Activated CD4-positive, alpha-beta T cell treated with anti-CD3 and anti-CD28 coated beads for 36 hours (primary cell): ENCODE data around the gene ADAMTSL2. TPM values are rescaled to one million over a fixed set of nuclear protein-coding genes. Genes with fewer than 3 reads are reported as not detected.

Source experiments
- ATAC-seq: fragments of 200-7000 bp; cut with Tn5 transposase; one replicate; pipeline ENCODE4 v1.10.0; 2021; ENCODE audit warnings: mild to moderate bottlenecking, moderate library complexity
- CTCF ChIA-PET: fragments of 350-600 bp; sonication (Branson Sonifier 250); formaldehyde crosslinking; loops from one replicate; lab custom pipeline; 2021; ENCODE audit warnings: antibody characterized with exemption; lab: Charles Lee
- POLR2A ChIA-PET: fragments of 350-600 bp; sonication (Branson Sonifier 250); formaldehyde crosslinking; loops from one replicate; lab custom pipeline; 2021; ENCODE audit warnings: antibody characterized with exemption, inconsistent platforms; lab: Charles Lee
- DNase-seq: peaks from one replicate; pipeline ENCODE4 v3.0.0-alpha.2; 2020
- H3K27ac Mint-ChIP-seq: one replicate; pipeline ENCODE4 v1.8.0; 2021; ENCODE audit warnings: mixed read lengths
- H3K27me3 Mint-ChIP-seq: one replicate; pipeline ENCODE4 v1.8.0; 2021; ENCODE audit warnings: mixed read lengths
- H3K36me3 Mint-ChIP-seq: one replicate; pipeline ENCODE4 v1.8.0; 2021; ENCODE audit warnings: low read depth, mixed read lengths
- H3K4me1 Mint-ChIP-seq: one replicate; pipeline ENCODE4 v1.8.0; 2021; ENCODE audit warnings: mixed read lengths
- H3K4me3 Mint-ChIP-seq: one replicate; pipeline ENCODE4 v1.8.0; 2021; ENCODE audit warnings: mild to moderate bottlenecking, moderate library complexity, mixed read lengths
- H3K9me3 Mint-ChIP-seq: one replicate; pipeline ENCODE4 v1.8.0; 2021; ENCODE audit warnings: low read depth, mixed read lengths
- intact Hi-C, 2 experiments: fragments of 100-400 bp; cut with DNase I in 1 of 2; cut with micrococcal nuclease in 1 of 2; formaldehyde crosslinking; loops; one replicate each; pipeline versions ENCODE4 v1.14.2 to v1.15.1; 2022 to 2024; cut with DNase I, micrococcal nuclease
- total RNA-seq, 2 experiments: library from RNA; stranded (reverse); gene quantifications; one replicate each; pipeline ENCODE4 v1.2.3, GENCODE V29; 2021

Gene ADAMTSL2
- total RNA-seq, 2 experiments from 2014 or later = 0.11 to 0.32 TPM

GRCh38 chr9:133521122-133522072 is 13.1 kb upstream of the ADAMTSL2 start:
- Mint-ChIP-seq H3K9me3 (no peaks in the 10 kb centered on the region), H3K27ac (no peak overlapping the region), H3K36me3 (no peaks in the 10 kb centered on the region), H3K27me3 (no peaks in the 10 kb centered on the region), H3K4me3 (no peak overlapping the region), H3K4me1 (peaks cover under 1% of the 10 kb centered on the region)
- intact Hi-C loops = no loop called here
- CTCF ChIA-PET = interaction anchor here (0.7 to 1.0 kb wide), 2 partner anchors 137 to 474 kb away, joined by 3 to 4 read pairs; no protein-coding TSS in a partner anchor
- no peak for ATAC-seq
- DNase-seq = no peak
- POLR2A ChIA-PET = no interaction called here

GRCh38 chr9:133522073-133522910 is 12.2 kb upstream of the ADAMTSL2 start:
- peaks cover 4% of the 10 kb centered on the region for H3K4me1 Mint-ChIP-seq
- no peak overlapping the region for H3K27ac Mint-ChIP-seq
- ChIA-PET POLR2A (no interaction called here), CTCF (interaction anchor here (1.0 kb wide), 1 partner anchor 473 kb away, joined by 3 read pairs; no protein-coding TSS in a partner anchor)
- no peaks in the 10 kb centered on the region for H3K9me3 Mint-ChIP-seq
- H3K4me3 Mint-ChIP-seq = no peak overlapping the region
- intact Hi-C loops = no loop called here
- no peaks in the 10 kb centered on the region for H3K27me3 Mint-ChIP-seq
- DNase-seq = no peak
- H3K36me3 Mint-ChIP-seq = no peaks in the 10 kb centered on the region
- no peak for ATAC-seq

GRCh38 chr9:133523106-133523505 is 11.4 kb upstream of the ADAMTSL2 start:
- Mint-ChIP-seq H3K27ac (no peak overlapping the region), H3K4me3 (no peak overlapping the region), H3K27me3 (no peaks in the 10 kb centered on the region), H3K4me1 (peaks cover 4% of the 10 kb centered on the region), H3K9me3 (no peaks in the 10 kb centered on the region), H3K36me3 (no peaks in the 10 kb centered on the region)
- ATAC-seq = no peak
- ChIA-PET CTCF (no interaction called here), POLR2A (no interaction called here)
- DNase-seq = no peak
- intact Hi-C loops = no loop called here

GRCh38 chr9:133524146-133524545 is 10.4 kb upstream of the ADAMTSL2 start:
- H3K27me3 Mint-ChIP-seq = no peaks in the 10 kb centered on the region
- intact Hi-C loops = no loop called here
- H3K9me3 Mint-ChIP-seq = no peaks in the 10 kb centered on the region
- H3K4me1 Mint-ChIP-seq = peaks cover 4% of the 10 kb centered on the region
- CTCF ChIA-PET = interaction anchor here (0.7 kb wide), 1 partner anchor 228 kb away, joined by 3 read pairs; no protein-coding TSS in a partner anchor
- no peak overlapping the region for H3K27ac Mint-ChIP-seq
- H3K4me3 Mint-ChIP-seq = no peak overlapping the region
- DNase-seq (no peak), ATAC-seq (no peak)
- no peaks in the 10 kb centered on the region for H3K36me3 Mint-ChIP-seq
- POLR2A ChIA-PET = no interaction called here

GRCh38 chr9:133524679-133525228 is 9.8 kb upstream of the ADAMTSL2 start, which contains the start of gene MYMK:
Gene MYMK, minus strand, starts transcription at chr9:133524959. Its CDS starts 115 bp downstream, at chr9:133524844.
- Mint-ChIP-seq H3K9me3 (no peaks in the 10 kb centered on the region), H3K4me1 (peaks cover 4% of the 10 kb centered on the region), H3K27me3 (no peaks in the 10 kb centered on the region), H3K36me3 (no peaks in the 10 kb centered on the region), H3K4me3 (no peak within 1 kb of the TSS), H3K27ac (no peak within 1 kb of the TSS)
- intact Hi-C loops = no loop called here
- no peak for DNase-seq
- no peak for ATAC-seq
- ChIA-PET CTCF (interaction anchor here (0.7 kb wide), 1 partner anchor 227 kb away, joined by 3 read pairs; no protein-coding TSS in a partner anchor), POLR2A (no interaction called here)

- Mint-ChIP-seq H3K9me3 (no peaks in the 10 kb centered on the region), H3K4me1 (peaks cover 4% of the 10 kb centered on the region), H3K27ac (no peak overlapping the region), H3K36me3 (no peaks in the 10 kb centered on the region), H3K4me3 (no peak overlapping the region), H3K27me3 (no peaks in the 10 kb centered on the region)
- ATAC-seq = no peak
- DNase-seq = no peak
- intact Hi-C loops = no loop called here
- ChIA-PET POLR2A (interaction anchor here (0.7 kb wide), 1 partner anchor 219 kb away, joined by 3 read pairs; no protein-coding TSS in a partner anchor), CTCF (no interaction called here)
Measured at GRCh38 chr9:133525677-133526076, 8.8 kb upstream of the ADAMTSL2 start.

- ChIA-PET POLR2A (no interaction called here), CTCF (no interaction called here)
- H3K4me3 Mint-ChIP-seq = no peak overlapping the region
- no peaks in the 10 kb centered on the region for H3K27me3 Mint-ChIP-seq
- no peak overlapping the region for H3K27ac Mint-ChIP-seq
- no peaks in the 10 kb centered on the region for H3K36me3 Mint-ChIP-seq
- H3K4me1 Mint-ChIP-seq = peaks cover 4% of the 10 kb centered on the region
- H3K9me3 Mint-ChIP-seq = no peaks in the 10 kb centered on the region
- intact Hi-C loops = no loop called here
- ATAC-seq = no peak
- peak; percentile 24 for DNase-seq
Measured at GRCh38 chr9:133526721-133527321, 7.7 kb upstream of the ADAMTSL2 start.

GRCh38 chr9:133527444-133527920 is 7.0 kb upstream of the ADAMTSL2 start:
- Mint-ChIP-seq H3K9me3 (no peaks in the 10 kb centered on the region), H3K36me3 (no peaks in the 10 kb centered on the region), H3K27ac (no peak overlapping the region), H3K27me3 (no peaks in the 10 kb centered on the region), H3K4me1 (peaks cover 4% of the 10 kb centered on the region), H3K4me3 (no peak overlapping the region)
- DNase-seq (no peak), ATAC-seq (no peak)
- intact Hi-C loops = no loop called here
- POLR2A ChIA-PET = no interaction called here
- CTCF ChIA-PET = interaction anchor here (0.6 kb wide), 1 partner anchor 214 kb away, joined by 3 read pairs; no protein-coding TSS in a partner anchor

GRCh38 chr9:133528001-133528875 is 6.3 kb upstream of the ADAMTSL2 start:
- Mint-ChIP-seq H3K36me3 (no peaks in the 10 kb centered on the region), H3K9me3 (no peaks in the 10 kb centered on the region), H3K27me3 (peaks cover 2% of the 10 kb centered on the region), H3K4me1 (peaks cover 12% of the 10 kb centered on the region), H3K4me3 (no peak overlapping the region), H3K27ac (no peak overlapping the region)
- DNase-seq (no peak), ATAC-seq (no peak)
- intact Hi-C loops = no loop called here
- ChIA-PET POLR2A (no interaction called here), CTCF (interaction anchor here (0.6 kb wide), 1 partner anchor 214 kb away, joined by 3 read pairs; no protein-coding TSS in a partner anchor)

GRCh38 chr9:133528876-133529241 is 5.6 kb upstream of the ADAMTSL2 start:
- H3K4me3 Mint-ChIP-seq = no peak overlapping the region
- H3K27me3 Mint-ChIP-seq = peaks cover 4% of the 10 kb centered on the region
- no peaks in the 10 kb centered on the region for H3K9me3 Mint-ChIP-seq
- CTCF ChIA-PET = no interaction called here
- ATAC-seq (no peak), DNase-seq (no peak)
- intact Hi-C loops = no loop called here
- POLR2A ChIA-PET = no interaction called here
- H3K4me1 Mint-ChIP-seq = peaks cover 16% of the 10 kb centered on the region
- H3K36me3 Mint-ChIP-seq = no peaks in the 10 kb centered on the region
- H3K27ac Mint-ChIP-seq = no peak overlapping the region
